Choroid plexus epithelial cell (primary cell): Measurements from ENCODE around the gene BLOC1S5.
A peak's percentile ranks its signal among the peaks of the same experiment; 100 is the strongest.

Experiments
- DNase-seq: peaks from one replicate; pipeline ENCODE4 v3.0.0-alpha.2; 2010; ENCODE audit warnings: low read depth
- H3K4me3 ChIP-seq: 2 replicates; pipeline ENCODE4 v1.5.1; 2011; ENCODE audit warnings: low read depth, mild to moderate bottlenecking, control low read depth, low read length, moderate library complexity
- CTCF ChIP-seq: conservative IDR thresholded peaks from 2 replicates; pipeline ENCODE4 v1.5.1; 2011; ENCODE audit warnings: low read depth, mild to moderate bottlenecking, control low read depth, inconsistent platforms, low read length, moderate library complexity

Gene BLOC1S5

GRCh38 chr6:8025191-8025590, 39.0 kb downstream of the BLOC1S5 start:
- TF ChIP-seq CTCF = no peak
- DNase-seq = no peak
- H3K4me3 ChIP-seq = no peak overlapping the region

- no peak for TF ChIP-seq CTCF
- no peak for DNase-seq
- no peak overlapping the region for H3K4me3 ChIP-seq
Measured at GRCh38 chr6:8023638-8024037, 40.6 kb downstream of the BLOC1S5 start.

GRCh38 chr6:8020083-8020482, 44.1 kb downstream of the BLOC1S5 start:
- no peak for DNase-seq
- H3K4me3 ChIP-seq = no peak overlapping the region
- TF ChIP-seq CTCF = no peak

- no peak for TF ChIP-seq CTCF
- no peak for DNase-seq
- H3K4me3 ChIP-seq = no peak overlapping the region
Measured at GRCh38 chr6:8017705-8018104, 46.5 kb downstream of the BLOC1S5 start.

GRCh38 chr6:8017276-8017701, 46.9 kb downstream of the BLOC1S5 start:
- DNase-seq = peak; percentile 53
- TF ChIP-seq CTCF = no peak
- peak overlapping the region; percentile 46 for H3K4me3 ChIP-seq

- DNase-seq = no peak
- TF ChIP-seq CTCF = no peak
- H3K4me3 ChIP-seq = no peak overlapping the region
Measured at GRCh38 chr6:8014947-8015346, 49.2 kb downstream of the BLOC1S5 start.

- no peak for TF ChIP-seq CTCF
- H3K4me3 ChIP-seq = no peak overlapping the region
- no peak for DNase-seq
Measured at GRCh38 chr6:8013763-8014162, 50.4 kb downstream of the BLOC1S5 start.
